ENCODE data around the gene GABRR2. TPM values are rescaled to one million over a fixed set of nuclear protein-coding genes. Genes with fewer than 3 reads are reported as not detected.
A peak's percentile ranks its signal among the peaks of the same experiment; 100 is the strongest.

GABRR2 gene
- total RNA-seq, 1 experiment from 2014 or later, result 0.36 TPM

DNA sequence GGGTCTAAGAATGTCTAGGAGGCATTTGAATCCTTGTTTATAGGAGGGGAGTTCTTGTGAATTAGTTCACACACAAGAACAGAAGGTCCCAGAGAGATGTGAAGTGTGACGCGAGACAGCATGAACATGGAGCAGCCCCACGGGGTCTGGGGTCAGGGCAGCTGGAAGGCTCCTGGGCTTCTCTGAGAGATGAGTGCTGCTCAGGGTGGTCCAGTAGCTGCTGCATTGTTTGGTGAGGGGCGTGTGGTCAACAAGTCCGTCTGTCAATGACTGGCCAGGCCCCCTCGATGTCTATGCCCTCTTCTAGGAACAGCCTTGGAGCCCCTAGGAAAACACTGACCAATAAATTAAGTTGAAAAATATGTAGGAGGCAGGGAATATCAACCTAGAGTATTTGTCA lies 57.8 kb downstream of the GABRR2 start:
- intact Hi-C loops (cut with micrococcal nuclease), result no loop called here
- no TSS peak for BruUV-seq (replicated peaks)
- no peak overlapping the region for H3K4me2 ChIP-seq (ENCODE audit: low read length)
- no peaks in the 10 kb centered on the region for H3K79me2 ChIP-seq (ENCODE audit: low read length)
- no peak overlapping the region for H3K27ac ChIP-seq (ENCODE audit: low read length)
- H3K36me3 ChIP-seq (ENCODE audit: low read depth, low read length), result no peaks in the 10 kb centered on the region
- TF ChIP-seq, protein P1, sequence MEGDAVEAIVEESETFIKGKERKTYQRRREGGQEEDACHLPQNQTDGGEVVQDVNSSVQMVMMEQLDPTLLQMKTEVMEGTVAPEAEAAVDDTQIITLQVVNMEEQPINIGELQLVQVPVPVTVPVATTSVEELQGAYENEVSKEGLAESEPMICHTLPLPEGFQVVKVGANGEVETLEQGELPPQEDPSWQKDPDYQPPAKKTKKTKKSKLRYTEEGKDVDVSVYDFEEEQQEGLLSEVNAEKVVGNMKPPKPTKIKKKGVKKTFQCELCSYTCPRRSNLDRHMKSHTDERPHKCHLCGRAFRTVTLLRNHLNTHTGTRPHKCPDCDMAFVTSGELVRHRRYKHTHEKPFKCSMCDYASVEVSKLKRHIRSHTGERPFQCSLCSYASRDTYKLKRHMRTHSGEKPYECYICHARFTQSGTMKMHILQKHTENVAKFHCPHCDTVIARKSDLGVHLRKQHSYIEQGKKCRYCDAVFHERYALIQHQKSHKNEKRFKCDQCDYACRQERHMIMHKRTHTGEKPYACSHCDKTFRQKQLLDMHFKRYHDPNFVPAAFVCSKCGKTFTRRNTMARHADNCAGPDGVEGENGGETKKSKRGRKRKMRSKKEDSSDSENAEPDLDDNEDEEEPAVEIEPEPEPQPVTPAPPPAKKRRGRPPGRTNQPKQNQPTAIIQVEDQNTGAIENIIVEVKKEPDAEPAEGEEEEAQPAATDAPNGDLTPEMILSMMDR (conservative IDR thresholded peaks at IDR 0.05; ENCODE audit: low read depth, low read length), result no peak
- TF ChIP-seq EZH2phosphoT487 (IDR thresholded peaks at IDR 0.05; ENCODE audit: borderline replicate concordance, low read length) (no peak), EZH2 (IDR thresholded peaks at IDR 0.05; ENCODE audit: low read length, unreplicated experiment) (no peak)
- CTCF ChIA-PET, result no interaction called here
- no peak overlapping the region for H2AFZ ChIP-seq (ENCODE audit: low read length)
- no peaks in the 10 kb centered on the region for H3F3A ChIP-seq (ENCODE audit: low read length, unreplicated experiment)
- no peaks in the 10 kb centered on the region for H3K9me3 ChIP-seq (ENCODE audit: low read length)
- peaks cover 6% of the 10 kb centered on the region; the same call in 1 of the 2 replicates for H3K4me1 ChIP-seq (ENCODE audit: insufficient read depth, low read length)
- POLR2A ChIA-PET (ENCODE audit: unreplicated experiment), result interaction anchor here (0.7 kb wide), 1 partner anchor 113 kb away, joined by 3 read pairs; no protein-coding TSS in a partner anchor
- no peak overlapping the region for H3K4me3 ChIP-seq (ENCODE audit: low read length)
- DNase-seq (no peak), ATAC-seq (no peak)
- H3K27me3 ChIP-seq (ENCODE audit: low read length), result no peaks in the 10 kb centered on the region
- no peak overlapping the region for H3K9ac ChIP-seq (ENCODE audit: low read length)
- no peaks in the 10 kb centered on the region for H3K9me2 ChIP-seq (replicated peaks; ENCODE audit: low read length)
- H4K20me1 ChIP-seq (ENCODE audit: low read length), result no peaks in the 10 kb centered on the region

DNA sequence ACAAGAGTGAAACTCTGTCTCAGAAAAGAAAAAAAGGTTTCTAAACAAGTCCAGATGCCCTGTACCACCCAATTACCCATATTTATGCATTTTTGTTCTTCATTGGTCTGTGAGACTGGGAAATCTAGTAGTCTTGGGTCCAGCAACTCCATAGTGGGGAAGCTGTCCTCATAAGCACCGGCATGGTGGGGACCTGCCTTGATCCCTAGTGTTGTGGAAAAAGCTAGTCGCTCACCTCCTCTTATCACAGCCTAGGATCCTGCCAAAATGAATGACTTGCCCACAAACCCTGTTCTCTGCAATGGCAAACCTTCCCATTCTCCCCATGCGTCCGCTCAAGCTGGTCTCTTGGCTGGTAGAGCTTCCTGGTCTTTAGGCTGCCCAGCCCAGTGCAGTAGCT lies 59.7 kb downstream of the GABRR2 start:
- H3K4me1 ChIP-seq (ENCODE audit: insufficient read depth, low read length), result peaks cover 6% of the 10 kb centered on the region; the same call in 1 of the 2 replicates
- H3K4me3 ChIP-seq (ENCODE audit: low read length), result no peak overlapping the region
- no peaks in the 10 kb centered on the region for H3K79me2 ChIP-seq (ENCODE audit: low read length)
- no peak overlapping the region for H3K27ac ChIP-seq (ENCODE audit: low read length)
- H3K9ac ChIP-seq (ENCODE audit: low read length), result no peak overlapping the region
- ChIA-PET CTCF (no interaction called here), POLR2A (ENCODE audit: unreplicated experiment) (no interaction called here)
- ATAC-seq (no peak), DNase-seq (no peak)
- no peaks in the 10 kb centered on the region for H3K36me3 ChIP-seq (ENCODE audit: low read depth, low read length)
- H3K9me2 ChIP-seq (replicated peaks; ENCODE audit: low read length), result no peaks in the 10 kb centered on the region
- no peaks in the 10 kb centered on the region for H3K27me3 ChIP-seq (ENCODE audit: low read length)
- intact Hi-C loops (cut with micrococcal nuclease), result no loop called here
- H4K20me1 ChIP-seq (ENCODE audit: low read length), result no peaks in the 10 kb centered on the region
- no peaks in the 10 kb centered on the region for H3K9me3 ChIP-seq (ENCODE audit: low read length)
- H3K4me2 ChIP-seq (ENCODE audit: low read length), result no peak overlapping the region
- no peak overlapping the region for H2AFZ ChIP-seq (ENCODE audit: low read length)
- TF ChIP-seq, protein P1 (conservative IDR thresholded peaks at IDR 0.05; ENCODE audit: low read depth, low read length), result no peak
- TF ChIP-seq EZH2 (IDR thresholded peaks at IDR 0.05; ENCODE audit: low read length, unreplicated experiment) (no peak), EZH2phosphoT487 (IDR thresholded peaks at IDR 0.05; ENCODE audit: borderline replicate concordance, low read length) (no peak)
- BruUV-seq (replicated peaks), result no TSS peak
- H3F3A ChIP-seq (ENCODE audit: low read length, unreplicated experiment), result no peaks in the 10 kb centered on the region

DNA sequence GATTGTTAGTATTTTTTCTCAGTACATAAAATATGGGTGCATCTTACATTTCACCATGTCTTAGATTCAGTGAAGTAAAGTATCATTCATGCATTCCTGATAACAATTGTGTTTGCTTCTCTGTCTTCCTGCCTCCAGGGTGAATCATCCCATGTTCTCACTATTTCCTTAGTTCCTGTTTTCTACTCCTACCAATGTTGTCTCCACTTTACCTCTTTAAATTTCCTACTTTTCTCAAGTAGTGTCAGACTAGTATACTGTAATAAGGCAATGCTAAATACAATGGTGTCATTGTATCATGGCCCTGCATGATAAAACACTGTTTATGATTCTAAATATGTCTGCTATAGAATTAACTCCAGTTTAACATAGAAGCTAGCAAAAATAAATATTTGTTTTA lies 60.5 kb downstream of the GABRR2 start:
- H3K36me3 ChIP-seq (ENCODE audit: low read depth, low read length), result no peaks in the 10 kb centered on the region
- H3K9me3 ChIP-seq (ENCODE audit: low read length), result no peaks in the 10 kb centered on the region
- ATAC-seq (peak; percentile 18; the same call in 1 of the 2 replicates), DNase-seq (peak; percentile 11)
- H3K4me2 ChIP-seq (ENCODE audit: low read length), result no peak overlapping the region
- H3K9me2 ChIP-seq (replicated peaks; ENCODE audit: low read length), result no peaks in the 10 kb centered on the region
- POLR2A ChIA-PET (ENCODE audit: unreplicated experiment), result no interaction called here
- no peak overlapping the region for H2AFZ ChIP-seq (ENCODE audit: low read length)
- H3K79me2 ChIP-seq (ENCODE audit: low read length), result no peaks in the 10 kb centered on the region
- H3K9ac ChIP-seq (ENCODE audit: low read length), result no peak overlapping the region
- TF ChIP-seq EZH2 (IDR thresholded peaks at IDR 0.05; ENCODE audit: low read length, unreplicated experiment) (no peak), EZH2phosphoT487 (IDR thresholded peaks at IDR 0.05; ENCODE audit: borderline replicate concordance, low read length) (no peak)
- TF ChIP-seq, protein P1 (conservative IDR thresholded peaks at IDR 0.05; ENCODE audit: low read depth, low read length), result no peak
- no peaks in the 10 kb centered on the region for H4K20me1 ChIP-seq (ENCODE audit: low read length)
- BruUV-seq (replicated peaks), result no TSS peak
- H3K4me1 ChIP-seq (ENCODE audit: insufficient read depth, low read length), result peaks cover 6% of the 10 kb centered on the region; the same call in 1 of the 2 replicates
- no peak overlapping the region for H3K27ac ChIP-seq (ENCODE audit: low read length)
- no peaks in the 10 kb centered on the region for H3K27me3 ChIP-seq (ENCODE audit: low read length)
- H3K4me3 ChIP-seq (ENCODE audit: low read length), result no peak overlapping the region
- intact Hi-C loops (cut with micrococcal nuclease), result no loop called here
- no peaks in the 10 kb centered on the region for H3F3A ChIP-seq (ENCODE audit: low read length, unreplicated experiment)
- CTCF ChIA-PET, result no interaction called here
